Gastrocnemius medialis (tissue), 4 donors: ENCODE results near the gene CDK17.
"Not testable (repeated sequence)": the region's sequence is repeated elsewhere in the genome, so short reads cannot be mapped to it uniquely, and the experiment has no call there.

ENCODE experiments used
- CTCF ChIP-seq, 5 experiments: fragments of 450-650 bp in 3 of 5; fragments of 200-600 bp in 2 of 5; sonication (generic) in 2 of 5; IDR thresholded peaks in 4 of 5; conservative IDR thresholded peaks in 1 of 5; 1 replicate in 4 of 5; 2 replicates in 1 of 5; pipeline ENCODE4 v1.5.1; 2016 to 2019; ENCODE audit warnings: antibody characterized with exemption in 5 of 5, mild to moderate bottlenecking in 3 of 5, moderate library complexity in 3 of 5
- POLR2A ChIP-seq, 2 donors: fragments of 450-650 bp; IDR thresholded peaks; one replicate each; pipeline ENCODE4 v1.6.1; 2017; ENCODE audit warnings: antibody characterized with exemption in 2 of 2, mild to moderate bottlenecking in 2 of 2, moderate library complexity in 2 of 2

- TF ChIP-seq CTCF (IDR thresholded peaks at IDR 0.05 in 4 of 5, conservative IDR thresholded peaks at IDR 0.05 in 1 of 5); POLR2A (IDR thresholded peaks at IDR 0.05): not testable (repeated sequence)
These were observed 84.3 kb downstream of the CDK17 start for GRCh38 chr12:96315741-96316481.
